HPDE6-E6E7 (cell line): ENCODE data around the gene STX1A.
"Not testable (repeated sequence)": the region's sequence is repeated elsewhere in the genome, so short reads cannot be mapped to it uniquely, and the experiment has no call there.

Experiments
- DNase-seq: peaks from one replicate; pipeline ENCODE4 v3.0.0; 2011; ENCODE audit warnings: missing footprints; ENCODE audit errors: extremely low spot score

STX1A gene

DNA sequence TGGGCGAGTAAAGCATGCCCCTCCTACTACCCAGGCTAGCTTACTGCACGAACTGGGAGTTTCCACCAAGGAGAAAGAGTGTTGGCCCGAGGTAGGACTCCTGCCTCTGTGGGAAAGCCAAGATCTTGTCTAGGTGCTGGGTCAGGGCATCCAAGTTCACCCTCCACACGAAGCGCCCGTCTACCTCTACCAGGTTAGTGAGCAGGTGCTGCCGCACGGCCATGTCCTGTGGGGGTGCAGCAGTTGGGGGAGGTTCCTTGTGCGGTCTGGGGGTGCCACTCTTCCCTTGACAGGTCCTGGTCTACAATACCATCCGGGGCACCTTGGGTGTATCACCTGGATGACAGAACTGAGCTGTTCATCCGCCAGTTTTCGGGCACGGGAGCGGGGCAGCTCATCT lies 17.4 kb upstream of the STX1A start:
- no peak for DNase-seq

DNA sequence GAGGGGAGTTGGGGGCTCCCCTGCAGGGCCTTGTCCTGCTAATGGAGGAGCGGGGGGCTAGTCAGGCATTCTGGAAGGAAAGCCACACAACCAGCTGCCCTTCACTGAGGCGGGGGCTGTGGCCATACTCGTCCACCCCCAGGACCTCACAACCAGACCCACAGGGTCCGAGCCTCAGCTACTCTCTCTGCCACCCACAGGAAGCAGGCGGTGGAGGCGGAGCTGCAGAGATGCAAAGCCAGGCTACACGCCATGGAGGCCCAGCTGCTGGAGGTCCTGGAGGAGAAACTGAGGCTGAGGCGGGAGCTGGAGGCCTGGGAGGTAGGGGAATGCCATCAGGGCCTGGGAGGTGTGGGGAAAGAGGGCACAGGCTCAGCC lies 16.0 kb upstream of the STX1A start:
- DNase-seq, result no peak

DNA sequence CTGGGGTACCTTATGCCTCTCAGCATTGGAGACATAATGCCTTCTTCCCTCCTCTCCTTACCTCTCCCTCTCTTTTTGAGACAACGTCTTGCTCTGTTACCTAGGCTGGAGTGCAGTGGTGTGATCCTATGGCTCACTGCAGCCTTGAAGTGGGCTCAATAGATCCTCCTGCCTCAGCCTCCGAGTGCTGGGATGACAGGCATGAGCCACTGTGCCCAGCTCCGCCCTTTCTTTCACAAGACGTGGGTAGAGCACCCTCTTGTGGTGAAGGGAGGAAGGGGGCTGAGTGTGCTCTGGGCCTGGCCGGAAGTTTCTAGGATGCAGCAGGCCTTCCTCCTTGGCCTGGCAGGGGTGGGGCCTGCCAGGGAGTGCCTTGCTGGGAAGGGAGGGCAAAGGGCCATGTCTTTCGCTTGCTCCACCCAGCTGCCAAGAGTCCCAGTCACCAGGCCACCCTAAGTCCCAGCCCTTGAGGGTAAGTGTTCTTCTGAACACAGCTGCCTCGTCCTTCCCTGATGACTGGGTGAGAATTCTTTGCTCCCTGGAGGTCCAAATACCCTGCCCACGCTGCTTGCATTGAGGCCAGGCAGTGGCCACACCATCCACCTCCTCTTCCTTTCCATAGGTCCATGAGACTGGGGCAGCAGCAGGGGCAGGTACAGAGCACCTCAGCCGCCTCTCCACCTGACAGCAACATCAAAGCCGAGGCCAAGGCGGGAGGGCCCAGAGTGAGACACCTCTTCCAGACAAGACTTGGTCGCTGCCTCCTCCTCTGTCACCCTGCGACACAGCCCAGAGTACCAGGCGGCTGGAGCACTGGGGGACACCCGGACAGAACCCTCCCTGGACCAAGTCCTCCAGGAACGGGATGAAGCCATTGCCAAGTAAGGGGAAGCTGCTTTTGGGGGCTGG lies 15.4 kb upstream of the STX1A start:
- no peak for DNase-seq

DNA sequence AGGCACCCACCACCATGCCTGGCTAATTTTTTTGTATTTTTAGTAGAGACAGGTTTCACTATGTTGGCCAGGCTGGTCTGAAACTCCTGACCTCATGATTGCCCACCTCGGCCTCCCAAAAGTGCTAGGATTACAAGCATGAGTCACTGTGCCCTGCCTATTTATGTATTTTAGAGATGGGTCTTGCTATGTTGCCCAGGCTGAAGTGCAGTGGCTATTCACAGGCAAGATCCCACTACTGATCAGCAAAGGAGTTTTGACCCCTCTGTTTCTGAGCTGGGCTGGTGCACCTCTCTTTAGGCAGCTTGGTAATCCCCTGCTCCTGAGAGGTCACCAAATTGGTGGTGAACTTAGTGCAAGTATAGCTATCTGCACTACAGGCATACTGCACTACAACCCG lies 12.9 kb upstream of the STX1A start:
- DNase-seq, result no peak

DNA sequence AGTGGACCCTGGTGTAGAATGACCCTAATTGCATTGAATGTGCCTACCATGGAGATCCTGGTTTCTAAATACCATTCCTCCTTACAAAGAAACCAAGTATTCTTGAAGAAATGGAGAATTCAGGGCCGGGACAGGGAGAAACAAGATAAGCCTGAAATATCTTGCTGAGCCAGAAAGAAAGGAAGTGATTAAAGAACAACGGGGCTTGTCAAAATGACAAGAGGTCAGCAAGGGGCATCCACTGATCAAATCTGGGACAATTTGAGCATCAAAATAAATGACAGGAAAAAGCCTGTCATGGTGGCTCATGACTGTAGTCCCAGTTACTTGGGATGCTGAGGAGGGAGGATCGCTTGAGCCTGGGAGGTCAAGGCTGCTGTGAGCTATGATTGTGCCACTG lies 11.0 kb upstream of the STX1A start:
- DNase-seq, result no peak

DNA sequence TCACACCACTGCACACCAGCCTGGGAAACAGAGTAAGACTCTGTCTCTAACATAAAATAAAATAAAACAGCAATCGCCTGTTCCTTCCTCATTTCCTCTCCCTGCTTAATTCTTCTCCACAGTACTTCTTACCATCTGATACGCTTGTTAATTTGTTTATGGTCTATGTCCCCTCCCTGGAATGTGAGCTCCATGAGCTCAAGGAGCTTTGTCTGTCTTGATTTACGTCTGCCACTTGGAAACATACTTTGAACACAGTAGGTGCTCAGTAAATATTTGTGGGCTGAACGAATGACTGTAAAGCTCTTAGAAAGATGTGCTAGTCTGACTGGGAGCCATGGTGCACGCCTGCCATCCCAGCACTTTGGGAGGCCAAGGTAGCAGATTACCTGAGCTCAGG lies 9.1 kb upstream of the STX1A start:
- no peak for DNase-seq

DNA sequence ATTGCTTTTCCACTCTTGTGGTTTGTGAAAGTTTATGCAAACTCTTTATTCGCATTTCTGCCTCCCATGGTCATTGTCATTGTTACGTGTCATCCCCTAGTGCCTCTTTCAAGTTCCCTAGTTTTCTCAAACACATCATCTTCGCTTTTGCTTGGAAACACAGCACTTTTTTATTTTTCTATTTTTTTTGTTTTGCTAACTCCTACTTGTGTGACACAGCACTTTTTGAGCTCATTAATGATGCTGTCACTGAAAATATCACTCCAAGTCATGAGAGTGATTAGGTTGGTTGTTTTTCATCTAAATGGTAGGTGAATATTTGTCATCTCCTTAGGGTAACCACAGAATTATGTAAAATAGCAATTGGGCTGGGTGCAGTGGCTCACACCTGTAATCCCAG lies 8.5 kb upstream of the STX1A start:
- DNase-seq, result no peak

DNA sequence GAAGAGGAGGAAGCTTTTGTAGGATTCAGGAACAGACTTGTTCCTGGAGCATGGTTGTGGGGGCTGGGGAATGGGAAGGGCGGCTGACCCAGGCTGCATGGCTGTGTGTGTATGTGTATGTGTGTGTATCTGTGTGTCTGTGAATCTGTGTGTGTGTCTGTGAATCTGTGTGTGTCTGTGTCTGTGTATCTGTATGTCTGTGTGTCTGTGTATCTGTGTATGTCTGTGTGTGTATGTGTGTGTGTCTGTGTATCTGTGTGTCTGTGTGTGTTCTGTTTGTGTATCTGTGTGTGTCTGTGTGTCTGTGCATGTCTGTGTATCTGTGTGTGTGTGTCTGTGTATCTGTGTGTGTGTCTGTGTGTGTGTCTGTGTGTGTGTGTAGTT lies 6.6 kb upstream of the STX1A start:
- DNase-seq, result no peak

DNA sequence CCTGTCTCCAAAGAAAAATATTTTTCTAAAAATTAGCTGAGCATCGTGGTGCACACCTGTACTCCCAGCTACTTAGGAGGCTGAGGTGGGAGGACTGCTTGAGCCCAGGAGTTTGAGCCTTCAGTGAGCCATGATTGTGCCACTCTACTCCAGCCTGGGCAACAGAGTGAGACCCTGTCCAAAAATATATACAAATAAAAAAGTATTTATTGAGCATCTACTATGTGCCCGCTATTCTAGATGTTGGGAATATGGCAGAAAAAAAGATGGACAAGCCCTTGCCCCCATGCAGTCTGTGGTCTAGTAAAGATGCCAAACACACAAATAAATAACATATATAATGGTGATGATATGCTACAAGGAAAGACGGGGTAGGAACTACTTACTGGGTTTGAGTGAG lies 4.3 kb upstream of the STX1A start:
- DNase-seq, result no peak

DNA sequence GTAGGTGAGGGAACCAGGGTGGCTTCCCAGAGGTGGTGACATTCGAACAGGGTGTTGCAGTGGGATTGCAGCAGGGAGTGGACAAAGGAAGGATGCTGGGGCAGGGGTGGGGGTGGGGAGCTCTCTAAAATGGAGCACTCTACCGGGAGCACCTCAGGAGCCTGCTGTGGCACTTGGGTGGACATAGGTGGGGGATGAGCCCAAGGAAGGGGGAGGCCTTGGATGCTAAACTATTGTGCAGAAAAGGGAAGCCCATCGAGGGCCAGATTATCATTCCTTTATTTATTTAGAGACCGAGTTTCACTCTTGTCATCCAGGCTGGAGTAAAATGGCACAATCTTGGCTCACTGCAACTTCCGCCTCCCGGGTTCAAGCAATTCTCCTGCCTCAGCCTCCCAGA lies 3.3 kb upstream of the STX1A start:
- DNase-seq, result no peak

DNA sequence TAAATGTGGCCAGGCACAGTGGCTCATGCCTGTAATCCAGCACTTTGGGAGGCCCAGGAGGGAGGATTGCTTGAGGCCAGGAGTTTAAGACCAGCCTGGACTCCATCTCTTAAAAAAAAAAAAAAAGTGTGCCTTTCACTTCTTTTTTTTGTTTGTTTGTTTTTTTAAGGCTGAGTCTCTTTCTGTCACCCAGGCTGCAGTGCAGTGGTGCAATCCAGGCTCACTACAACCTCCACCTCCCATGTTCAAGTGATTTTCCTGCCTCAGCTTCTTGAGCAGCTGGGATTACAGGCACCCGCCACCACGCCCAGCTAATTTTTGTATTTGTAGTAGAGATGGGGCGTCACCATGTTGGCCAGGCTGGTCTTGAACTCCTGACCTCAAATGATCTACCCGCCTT lies 2.7 kb upstream of the STX1A start:
- not testable (repeated sequence) for DNase-seq

DNA sequence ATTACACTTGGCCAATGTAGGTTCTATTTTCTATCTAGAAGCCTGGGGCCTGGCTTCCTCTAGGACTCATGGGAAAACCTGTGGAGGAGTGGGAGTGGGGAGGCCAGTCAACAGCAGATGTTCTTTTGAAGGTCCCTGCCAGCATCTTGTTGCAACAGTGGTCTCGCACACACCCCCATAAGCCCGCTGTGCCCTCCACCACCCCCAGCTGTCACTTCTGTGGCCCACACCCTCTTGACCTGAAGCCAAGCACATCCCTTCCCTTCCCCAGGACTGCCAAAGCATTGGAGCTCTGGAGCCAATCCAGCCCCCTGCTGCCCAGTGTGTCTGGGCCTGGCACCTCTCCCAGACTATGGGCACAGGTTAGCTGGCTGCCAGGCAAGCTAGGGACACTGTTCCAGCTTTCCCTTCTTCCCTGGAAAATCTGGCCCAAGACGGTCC lies 1.9 kb upstream of the STX1A start:
- no peak for DNase-seq

DNA sequence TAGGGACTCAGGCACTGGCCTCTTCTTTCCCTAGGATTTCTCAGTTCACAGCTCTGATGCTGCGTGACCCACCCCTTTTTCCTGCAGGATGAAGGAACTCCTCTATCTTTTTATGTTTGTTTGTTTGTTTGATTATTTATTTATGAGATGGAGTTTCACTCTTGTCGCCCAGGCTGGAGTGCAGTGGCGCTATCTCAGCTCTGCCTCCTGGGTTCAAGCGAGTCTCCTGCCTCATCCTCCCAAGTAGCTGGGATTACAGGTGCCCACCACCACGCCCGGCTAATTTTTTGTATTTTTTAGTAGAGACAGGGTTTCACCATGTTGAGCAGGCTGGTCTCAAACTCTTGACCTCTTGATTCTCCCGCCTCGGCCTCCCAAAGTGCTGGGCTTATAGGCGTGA lies 974 bp upstream of the STX1A start:
- not testable (repeated sequence) for DNase-seq

DNA sequence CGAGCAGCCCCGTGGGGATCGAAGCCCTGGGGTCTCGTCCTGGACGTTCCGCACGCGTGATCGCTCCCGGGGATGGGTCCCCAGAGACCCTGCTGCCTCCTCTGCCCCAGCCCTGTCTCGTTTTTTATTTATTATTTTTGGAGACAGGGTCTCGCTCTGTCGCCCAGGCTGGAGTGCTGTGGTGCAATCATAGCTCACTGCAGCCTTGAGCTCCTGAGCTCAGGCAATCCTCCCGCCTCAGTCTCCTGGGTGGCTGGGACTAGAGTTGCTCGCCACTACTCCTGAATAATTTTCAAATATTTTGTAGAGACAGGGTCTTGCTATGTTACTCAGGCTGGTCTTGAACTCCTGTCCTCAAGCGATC lies 319 bp upstream of the STX1A start:
- DNase-seq, result no peak

DNA sequence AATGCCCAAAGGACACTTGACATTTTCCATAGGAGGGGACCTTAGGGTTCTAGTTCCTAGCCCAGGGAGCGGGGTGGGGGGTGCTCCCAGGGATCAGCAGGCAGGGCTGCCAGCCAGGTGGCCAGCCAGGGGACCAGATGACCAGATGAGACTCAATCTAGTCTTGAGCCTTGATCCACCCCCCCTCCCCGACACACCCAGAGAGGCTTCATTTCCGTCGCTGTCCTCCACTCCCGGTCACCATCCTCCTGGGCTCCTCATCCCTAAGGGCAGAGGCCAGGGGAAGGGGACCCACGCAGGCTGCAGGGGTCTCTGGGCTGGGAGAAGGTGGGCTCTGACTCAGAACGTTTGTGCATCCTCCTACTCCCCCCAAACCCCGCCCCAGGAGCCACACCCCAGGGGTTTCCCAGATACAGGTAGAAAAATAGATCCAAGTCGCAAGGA lies 1.0 kb downstream of the STX1A start:
- DNase-seq, result no peak

DNA sequence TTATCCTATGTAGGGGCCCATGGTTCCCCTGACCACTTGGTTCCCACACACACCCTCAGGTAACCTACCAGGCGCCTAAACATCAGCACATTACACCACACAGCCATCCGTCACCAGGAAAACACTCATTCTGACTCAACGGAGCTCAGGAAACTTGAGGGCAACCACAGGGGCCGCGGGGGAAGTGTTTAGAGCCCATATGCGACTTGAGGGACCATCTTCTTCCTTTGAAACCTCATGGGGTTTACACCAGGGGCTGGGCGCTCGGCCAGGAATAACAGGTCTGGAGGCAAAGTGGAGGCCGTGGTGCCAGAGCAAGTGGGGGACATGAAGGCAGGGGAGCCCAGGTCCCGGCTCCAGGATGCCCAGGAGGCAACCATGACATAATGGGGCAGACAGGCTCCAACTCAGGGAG lies 1.5 kb downstream of the STX1A start:
- peak; percentile 84 for DNase-seq

DNA sequence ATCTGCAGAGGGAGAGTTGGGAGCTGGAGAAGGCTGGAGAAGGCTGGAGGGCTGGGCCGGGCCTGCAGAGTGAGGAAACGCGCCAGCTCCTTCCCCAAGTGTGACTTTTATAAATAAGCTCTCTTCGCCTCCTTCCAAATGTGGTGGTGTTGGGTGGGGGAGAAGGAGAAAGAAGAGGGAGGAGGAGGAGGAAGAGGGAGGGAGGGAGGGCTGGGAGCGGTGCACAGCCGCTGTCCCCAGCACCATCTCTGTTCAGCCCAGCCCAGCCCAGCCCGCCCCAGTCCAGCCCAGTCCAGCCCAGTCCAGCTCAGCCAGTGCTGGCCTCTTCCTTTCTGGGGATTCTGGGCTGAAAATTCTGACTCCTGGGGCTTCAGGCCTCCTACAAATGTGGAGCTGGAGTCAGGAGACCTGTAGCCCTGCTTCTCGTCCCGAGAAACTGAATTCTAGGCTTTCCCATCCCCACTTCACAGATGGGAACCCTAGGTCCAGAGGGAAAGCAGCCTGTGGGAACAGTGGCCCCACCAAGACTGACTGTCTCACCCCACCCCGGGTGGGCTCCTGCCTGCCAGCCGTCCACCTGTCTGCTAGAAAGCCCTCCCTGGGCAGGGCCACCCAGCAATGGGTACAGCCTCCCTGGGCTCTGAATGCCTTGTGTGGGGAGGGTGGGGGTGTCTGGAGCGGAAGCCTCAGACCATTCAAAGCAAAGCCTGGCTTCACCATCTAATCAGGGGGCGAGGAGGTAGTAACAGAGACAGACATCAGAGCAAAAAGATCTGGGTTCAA lies 2.3 kb downstream of the STX1A start:
- no peak for DNase-seq

DNA sequence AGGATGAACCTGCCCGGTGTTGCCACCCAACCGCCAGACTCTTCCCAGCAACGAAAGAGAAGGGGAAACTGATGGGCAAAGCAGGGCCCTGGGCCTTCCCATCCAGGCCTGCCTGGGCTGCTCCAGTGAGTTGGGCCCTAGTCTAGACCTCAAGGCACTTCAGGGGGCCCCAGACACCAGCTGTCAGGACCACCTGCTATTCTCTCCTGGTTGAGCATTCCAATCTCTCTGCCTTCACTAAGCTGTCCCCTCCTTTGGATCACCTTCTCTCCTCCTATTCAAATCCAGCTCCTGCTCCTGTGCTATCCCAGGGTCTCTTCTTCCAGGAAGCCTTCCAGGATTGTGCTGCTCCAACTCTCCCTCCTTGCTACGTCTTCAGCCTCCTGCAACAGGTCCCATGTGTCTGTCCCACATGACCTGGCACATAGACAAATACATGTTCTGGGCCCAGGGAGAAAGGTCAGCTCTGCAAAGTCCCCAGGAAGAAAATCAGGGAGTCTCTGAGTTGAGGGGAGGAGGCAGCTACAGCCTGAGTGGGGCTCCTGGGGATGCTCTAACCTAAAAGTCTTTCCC lies 3.1 kb downstream of the STX1A start:
- no peak for DNase-seq

DNA sequence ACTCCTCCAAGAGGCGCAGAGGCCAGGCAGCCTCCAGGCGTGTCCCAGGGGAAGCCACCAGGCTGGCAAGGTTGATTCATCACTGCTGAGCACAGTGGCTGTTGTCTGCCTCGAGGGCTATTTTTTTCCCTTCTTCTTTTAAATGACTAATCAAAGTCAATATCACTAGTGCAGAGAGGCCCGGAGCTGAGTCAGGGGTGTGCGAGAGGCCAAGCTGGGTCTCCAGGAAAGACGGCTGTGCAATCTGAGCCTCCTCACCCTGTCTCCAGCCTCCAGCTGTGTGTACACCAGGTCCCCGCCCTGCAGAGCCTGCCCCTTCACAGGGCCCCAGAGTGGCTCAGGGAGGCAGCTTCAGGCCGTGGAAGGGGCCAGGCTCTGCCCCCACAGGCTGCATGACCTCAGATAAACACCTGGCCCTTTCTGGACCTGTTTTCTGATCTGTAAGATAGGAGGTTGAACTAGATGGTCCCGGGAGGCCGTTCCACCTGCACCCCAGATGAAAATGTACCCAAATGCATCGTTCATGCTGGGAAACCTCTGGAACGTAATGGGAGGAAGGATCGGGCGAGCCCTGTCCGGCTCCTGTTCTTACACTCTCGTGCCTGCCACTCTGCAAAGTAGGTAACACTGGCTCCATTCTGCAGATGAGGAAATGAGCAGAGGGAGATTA lies 3.7 kb downstream of the STX1A start:
- peak; percentile 100 for DNase-seq

DNA sequence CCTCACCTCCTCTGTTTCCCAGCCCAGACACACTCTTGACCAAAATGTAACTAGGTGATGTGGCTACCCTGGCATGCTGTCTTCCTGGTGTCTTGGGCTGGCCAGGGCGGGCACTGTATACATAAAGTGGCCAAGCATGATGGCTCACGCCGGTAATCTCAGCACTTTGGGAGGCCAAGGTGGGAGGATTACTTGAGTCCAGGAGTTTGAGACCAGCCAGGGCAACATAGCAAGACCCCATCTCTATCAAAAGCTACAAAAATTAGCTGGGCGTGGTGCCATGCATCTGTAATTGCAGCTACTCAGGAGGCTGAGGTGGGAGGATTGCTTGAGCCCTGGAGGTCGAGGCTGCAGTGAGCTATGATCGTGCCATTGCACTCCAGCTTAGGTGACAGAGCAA lies 6.2 kb downstream of the STX1A start:
- DNase-seq, result not testable (repeated sequence)

DNA sequence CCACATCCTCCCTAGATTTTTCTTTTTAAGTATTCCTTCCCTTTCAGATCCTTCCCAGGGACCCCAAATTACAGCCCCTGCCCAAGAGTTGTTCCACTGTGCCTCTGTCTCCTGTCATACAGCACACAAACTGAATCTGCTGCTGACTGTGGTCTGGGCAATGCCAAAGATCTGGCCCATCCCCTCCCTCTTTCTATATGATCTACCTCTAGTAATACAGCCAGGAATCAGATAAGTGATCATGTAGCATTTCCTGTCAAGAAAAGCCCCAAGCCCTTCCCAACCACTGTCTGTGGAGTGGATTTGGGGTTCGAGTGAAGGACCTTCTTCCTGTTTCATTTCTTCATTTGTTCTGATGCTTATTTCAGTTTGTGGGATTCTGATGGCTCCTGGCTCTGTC lies 6.7 kb downstream of the STX1A start:
- DNase-seq, result no peak

DNA sequence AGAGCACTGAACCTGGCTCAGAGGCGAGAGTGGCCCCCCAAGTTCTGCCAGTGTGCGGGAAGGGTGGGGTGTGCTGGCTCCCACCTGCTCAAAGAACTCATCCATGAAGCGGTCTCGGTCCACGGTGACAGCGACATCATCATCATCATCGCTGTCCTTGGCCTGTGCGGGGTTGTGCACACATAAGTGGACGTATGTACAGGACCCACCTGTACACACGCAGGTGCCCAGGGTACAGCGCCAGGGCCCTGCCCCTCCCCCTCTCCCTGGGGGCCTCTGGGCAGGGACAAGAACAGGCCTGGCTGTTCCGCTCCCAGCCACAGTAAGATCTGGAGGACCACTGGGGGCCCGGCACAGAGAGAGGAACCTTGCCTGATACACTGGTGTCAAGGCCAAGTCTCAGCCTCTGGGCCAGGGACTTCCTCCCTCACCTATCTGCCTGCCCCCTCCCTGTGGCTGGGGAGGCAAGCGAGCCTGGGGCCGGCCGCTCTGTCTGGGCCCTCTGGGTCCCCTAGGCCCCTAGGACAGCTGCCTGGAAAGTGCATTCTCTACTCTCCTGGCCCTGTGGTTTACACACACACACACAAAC lies 10.4 kb downstream of the STX1A start:
- no peak for DNase-seq
